GM19240 (cell line): ENCODE measurements around the gene CCDC179.

Experiments
- DNase-seq: peaks from one replicate; pipeline ENCODE4 v3.0.0; 2011; ENCODE audit warnings: low spot score; ENCODE audit not compliant: insufficient read length

Gene CCDC179

DNA sequence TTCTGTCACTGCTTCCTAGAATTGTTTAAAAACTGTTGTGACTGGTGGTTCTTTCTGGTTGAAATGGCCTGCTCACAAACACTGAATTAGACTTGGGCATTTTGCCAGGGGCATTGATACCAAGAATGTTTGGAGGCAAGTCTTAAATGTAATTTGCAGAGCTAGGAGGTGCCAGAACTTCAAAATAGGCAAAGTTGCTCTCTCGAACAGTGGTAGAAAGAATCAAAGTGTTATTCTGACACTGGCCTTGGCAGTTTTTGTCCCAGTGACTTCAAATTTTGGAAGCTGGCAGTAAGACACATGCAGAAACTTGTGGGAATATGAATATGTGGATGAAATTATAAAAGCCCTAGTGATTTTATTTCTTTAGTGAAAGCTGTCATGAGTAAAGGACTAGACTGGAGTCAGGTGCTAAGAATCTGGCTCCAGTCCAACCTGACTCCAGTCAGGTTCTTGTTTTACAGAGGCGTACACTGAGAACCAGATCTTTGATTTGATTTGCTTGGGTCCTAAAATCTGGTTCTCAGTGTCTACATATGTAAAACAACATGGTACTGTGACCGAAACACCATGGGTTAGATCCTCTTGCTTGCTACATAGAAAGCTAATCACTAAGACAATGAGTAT is 51.6 kb downstream of the CCDC179 start:
- DNase-seq: no peak

- no peak for DNase-seq
Observed at GRCh38 chr11:22807855-22808570, 52.3 kb downstream of the CCDC179 start.

DNA sequence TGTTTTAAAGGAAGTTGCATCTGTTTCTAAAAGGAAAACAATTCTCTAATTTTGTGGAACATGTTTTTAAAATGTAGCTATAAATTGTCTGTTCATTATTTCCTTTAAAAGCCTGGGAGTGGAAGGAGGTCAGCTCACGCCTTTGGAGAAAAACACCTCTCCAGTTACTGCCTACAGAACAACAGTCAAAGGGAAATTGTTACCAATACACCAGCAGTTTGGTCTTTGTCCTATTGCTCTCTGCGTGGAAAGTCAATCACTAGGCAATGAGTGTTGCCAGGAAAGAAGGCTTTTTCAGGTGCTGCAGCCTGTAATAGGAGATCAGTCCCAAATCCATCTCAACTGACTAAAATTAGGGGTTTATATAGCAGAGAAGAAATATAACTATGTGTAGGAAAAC is 52.9 kb downstream of the CCDC179 start:
- DNase-seq: no peak

- no peak for DNase-seq
Observed at GRCh38 chr11:22802861-22803260, 57.4 kb downstream of the CCDC179 start.

DNA sequence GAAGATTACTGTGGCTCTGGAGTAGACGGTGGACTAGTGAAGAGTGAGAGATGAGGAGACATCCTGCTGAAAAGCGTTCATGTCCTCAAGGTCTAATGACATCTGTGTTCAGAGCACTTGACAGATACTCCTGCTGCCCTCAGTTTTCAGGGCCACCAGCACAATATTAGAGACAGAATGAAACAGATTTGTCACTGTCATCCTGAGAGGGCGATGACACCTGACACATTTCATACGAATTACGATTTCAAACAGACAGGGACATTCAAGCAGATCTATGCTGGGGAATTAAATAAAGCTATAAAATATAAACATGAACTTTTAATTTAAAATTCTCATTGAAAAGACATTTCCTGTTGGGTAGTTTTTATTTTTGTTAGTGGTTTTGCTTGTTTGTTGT is 59.8 kb downstream of the CCDC179 start:
- DNase-seq: no peak

- DNase-seq: no peak
Observed at GRCh38 chr11:22798901-22799300, 61.4 kb downstream of the CCDC179 start.

DNA sequence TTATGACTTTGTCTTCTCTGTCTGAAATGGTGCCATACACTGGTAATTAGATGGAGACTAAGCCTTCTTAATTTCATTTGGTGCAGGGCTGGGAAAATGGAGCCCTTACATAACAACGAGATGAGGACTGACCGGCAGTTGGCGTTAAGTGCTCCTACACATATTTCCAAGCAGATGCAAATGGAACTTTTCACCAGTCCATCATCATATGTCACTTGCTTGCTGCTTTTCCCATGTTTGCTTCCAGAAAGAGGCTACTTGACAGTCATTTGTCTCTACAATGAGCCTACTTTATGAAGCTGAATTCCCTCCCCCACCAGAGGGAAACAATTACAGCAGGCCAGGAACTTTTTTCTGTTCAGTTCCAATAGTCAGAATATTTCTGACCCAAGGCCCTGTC is 63.2 kb downstream of the CCDC179 start:
- DNase-seq: no peak
